DOHH2 (cell line): ENCODE measurements around the gene PLEKHN1.

Experiments used
- H3F3A ChIP-seq: fragments of 200-600 bp; sonication (generic), shearing (Covaris generic); 2 replicates; pipeline ENCODE4 v1.6.0; 2016; ENCODE audit warnings: antibody characterized with exemption, mild to moderate bottlenecking; ENCODE audit not compliant: control insufficient read depth, insufficient read depth
- H3K27ac ChIP-seq: fragments of 200-600 bp; sonication (generic); 2 replicates; pipeline ENCODE4 v1.5.1; 2014; ENCODE audit warnings: low read depth, mild to moderate bottlenecking, low read length, moderate library complexity
- H3K27me3 ChIP-seq: fragments of 200-600 bp; sonication (generic); 2 replicates; pipeline ENCODE4 v1.6.1; 2014; ENCODE audit warnings: mild to moderate bottlenecking, low read length, mixed read lengths; ENCODE audit not compliant: control insufficient read depth
- H3K36me3 ChIP-seq: fragments of 200-600 bp; sonication (generic); 2 replicates; pipeline ENCODE4 v1.6.1; 2014; ENCODE audit warnings: mild to moderate bottlenecking, low read length, moderate library complexity, mixed read lengths; ENCODE audit not compliant: control insufficient read depth
- H3K4me1 ChIP-seq: fragments of 200-600 bp; sonication (generic); 2 replicates; pipeline ENCODE4 v1.6.1; 2014; ENCODE audit warnings: mild to moderate bottlenecking, low read length, mixed read lengths; ENCODE audit not compliant: control insufficient read depth
- H3K4me2 ChIP-seq: fragments of 200-600 bp; sonication (generic); 2 replicates; pipeline ENCODE4 v1.6.0; 2014; ENCODE audit warnings: mild to moderate bottlenecking, low read length, moderate library complexity
- H3K4me3 ChIP-seq: fragments of 200-600 bp; sonication (generic); 2 replicates; pipeline ENCODE4 v1.5.1; 2014; ENCODE audit warnings: mild to moderate bottlenecking, low read length, mixed read lengths
- H3K79me2 ChIP-seq: fragments of 200-600 bp; sonication (generic); 2 replicates; pipeline ENCODE4 v1.6.1; 2014; ENCODE audit warnings: mild to moderate bottlenecking, low read length, mixed read lengths; ENCODE audit not compliant: control insufficient read depth
- H3K9me2 ChIP-seq: fragments of 200-600 bp; sonication (generic); replicated peaks from 2 replicates; pipeline ENCODE4 v1.6.1; 2014; ENCODE audit warnings: mild to moderate bottlenecking, low read length, mixed read lengths; ENCODE audit not compliant: control insufficient read depth
- H3K9me3 ChIP-seq: fragments of 200-600 bp; sonication (generic); 2 replicates; pipeline ENCODE4 v1.6.1; 2014; ENCODE audit warnings: antibody characterized with exemption, low read length, mixed read lengths; ENCODE audit not compliant: control insufficient read depth, insufficient read depth
- H4K20me1 ChIP-seq: fragments of 200-600 bp; sonication (generic); 2 replicates; pipeline ENCODE4 v1.6.0; 2014; ENCODE audit warnings: low read depth, mild to moderate bottlenecking, antibody characterized with exemption, low read length, moderate library complexity; ENCODE audit not compliant: control insufficient read depth, insufficient read depth
- EZH2phosphoT487 ChIP-seq: fragments of 200-600 bp; sonication (generic); IDR thresholded peaks from 2 replicates; pipeline ENCODE4 v1.6.1; 2017; ENCODE audit warnings: borderline replicate concordance, mild to moderate bottlenecking, antibody characterized with exemption, low read length, moderate library complexity, mixed read lengths
- TF ChIP-seq, protein P1 (sequence below): fragments of 200-600 bp; sonication (generic); IDR thresholded peaks from one replicate; pipeline ENCODE4 v1.5.1; 2014; ENCODE audit warnings: antibody characterized with exemption, mild to moderate bottlenecking, low read depth, low read length; ENCODE audit not compliant: poor library complexity, severe bottlenecking

The PLEKHN1 gene

DNA sequence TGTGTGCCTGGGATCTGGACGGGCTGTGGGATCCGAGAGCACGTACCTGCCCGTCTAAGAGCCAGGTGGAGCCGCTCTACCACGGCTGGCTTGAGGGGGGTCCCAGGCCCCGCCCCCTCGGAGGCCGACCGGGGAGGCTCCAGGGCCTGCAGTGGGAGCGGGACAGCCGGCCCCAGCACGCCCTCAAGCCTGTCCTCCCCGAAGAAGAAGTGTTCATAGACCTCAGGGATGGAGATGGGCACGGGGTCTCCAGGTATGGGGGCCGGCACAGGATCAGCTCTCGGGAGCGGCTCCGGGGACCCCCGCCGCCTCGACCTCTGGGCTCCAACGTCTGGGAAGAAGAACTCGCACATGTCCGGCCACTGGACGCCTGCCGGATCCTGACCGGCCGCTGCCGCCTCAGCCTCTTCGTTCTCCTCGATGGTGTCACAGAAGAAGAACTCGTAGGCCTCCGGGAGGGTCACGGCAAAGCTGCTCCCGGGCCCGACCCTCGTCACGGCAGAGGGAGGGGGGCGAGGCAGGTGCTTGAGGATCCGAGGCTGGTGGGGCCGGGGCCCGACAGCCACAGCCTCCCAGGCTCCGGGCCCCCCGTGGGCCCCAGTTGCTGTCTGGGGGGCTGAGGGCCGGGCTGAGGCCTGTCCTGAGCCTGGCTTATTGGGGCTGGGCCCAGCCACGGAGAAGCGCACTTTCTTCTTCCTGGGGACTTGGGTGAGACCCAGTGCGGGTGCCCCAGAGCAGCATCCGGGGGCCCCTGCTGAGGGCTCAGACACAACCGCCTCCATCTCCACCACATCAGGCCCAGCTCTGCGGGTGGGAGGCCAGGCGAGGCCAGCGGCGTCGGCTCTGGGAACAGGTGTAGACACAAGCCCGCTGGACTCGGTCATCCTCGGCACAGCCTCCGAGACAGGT, 12.8 kb downstream of the PLEKHN1 start:
- no peaks in the 10 kb centered on the region for H3K9me2 ChIP-seq
- H3K27ac ChIP-seq: no peak overlapping the region
- TF ChIP-seq, protein P1, sequence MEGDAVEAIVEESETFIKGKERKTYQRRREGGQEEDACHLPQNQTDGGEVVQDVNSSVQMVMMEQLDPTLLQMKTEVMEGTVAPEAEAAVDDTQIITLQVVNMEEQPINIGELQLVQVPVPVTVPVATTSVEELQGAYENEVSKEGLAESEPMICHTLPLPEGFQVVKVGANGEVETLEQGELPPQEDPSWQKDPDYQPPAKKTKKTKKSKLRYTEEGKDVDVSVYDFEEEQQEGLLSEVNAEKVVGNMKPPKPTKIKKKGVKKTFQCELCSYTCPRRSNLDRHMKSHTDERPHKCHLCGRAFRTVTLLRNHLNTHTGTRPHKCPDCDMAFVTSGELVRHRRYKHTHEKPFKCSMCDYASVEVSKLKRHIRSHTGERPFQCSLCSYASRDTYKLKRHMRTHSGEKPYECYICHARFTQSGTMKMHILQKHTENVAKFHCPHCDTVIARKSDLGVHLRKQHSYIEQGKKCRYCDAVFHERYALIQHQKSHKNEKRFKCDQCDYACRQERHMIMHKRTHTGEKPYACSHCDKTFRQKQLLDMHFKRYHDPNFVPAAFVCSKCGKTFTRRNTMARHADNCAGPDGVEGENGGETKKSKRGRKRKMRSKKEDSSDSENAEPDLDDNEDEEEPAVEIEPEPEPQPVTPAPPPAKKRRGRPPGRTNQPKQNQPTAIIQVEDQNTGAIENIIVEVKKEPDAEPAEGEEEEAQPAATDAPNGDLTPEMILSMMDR: no peak
- no peak for TF ChIP-seq EZH2phosphoT487
- H3K27me3 ChIP-seq: no peaks in the 10 kb centered on the region
- H4K20me1 ChIP-seq: no peaks in the 10 kb centered on the region
- H3K4me2 ChIP-seq: no peak overlapping the region
- H3K9me3 ChIP-seq: no peaks in the 10 kb centered on the region
- no peaks in the 10 kb centered on the region for H3F3A ChIP-seq
- peaks cover 3% of the 10 kb centered on the region; the same call in 1 of the 2 replicates for H3K4me1 ChIP-seq
- no peaks in the 10 kb centered on the region for H3K79me2 ChIP-seq
- no peaks in the 10 kb centered on the region for H3K36me3 ChIP-seq
- H3K4me3 ChIP-seq: no peak overlapping the region

- no peak overlapping the region for H3K4me2 ChIP-seq
- TF ChIP-seq EZH2phosphoT487: no peak
- TF ChIP-seq, protein P1: no peak
- H3K4me3 ChIP-seq: no peak overlapping the region
These were observed 13.4 kb downstream of the PLEKHN1 start for GRCh38 chr1:979744-980072.

DNA sequence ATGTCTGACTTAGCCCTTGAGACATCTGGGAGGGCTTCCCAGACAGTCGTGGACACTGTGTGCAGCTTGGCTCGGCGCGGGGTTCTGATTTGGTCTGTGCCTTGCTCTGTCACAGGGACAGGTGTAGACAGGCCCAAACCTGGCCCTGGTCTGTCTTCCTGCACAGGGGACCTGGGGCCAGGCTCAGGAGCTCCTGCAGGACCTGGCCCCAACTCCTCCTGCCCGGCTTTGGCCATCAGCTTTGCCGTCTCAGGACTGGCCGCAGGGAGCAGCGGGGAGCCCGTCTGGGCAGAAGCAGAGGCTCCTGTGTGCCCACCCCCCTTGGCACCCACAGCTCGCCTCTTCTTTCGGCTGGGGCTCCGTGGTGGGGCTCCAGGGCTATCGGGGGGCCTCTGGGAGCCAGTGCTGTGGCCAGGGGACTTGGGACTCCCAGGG, 13.9 kb downstream of the PLEKHN1 start:
- Histone ChIP-seq H3K79me2 (no peaks in the 10 kb centered on the region), H3K9me2 (no peaks in the 10 kb centered on the region), H3F3A (no peaks in the 10 kb centered on the region), H4K20me1 (no peaks in the 10 kb centered on the region), H3K36me3 (no peaks in the 10 kb centered on the region), H3K4me2 (no peak overlapping the region), H3K4me3 (no peak overlapping the region), H3K4me1 (peaks cover 3% of the 10 kb centered on the region; the same call in 1 of the 2 replicates), H3K27me3 (peaks cover under 1% of the 10 kb centered on the region), H3K27ac (no peak overlapping the region), H3K9me3 (no peaks in the 10 kb centered on the region)
- TF ChIP-seq, protein P1: no peak
- TF ChIP-seq EZH2phosphoT487: no peak

More at GRCh38 chr1:979744-980072, 13.4 kb downstream of the PLEKHN1 start:
- Histone ChIP-seq H3K9me3 (no peaks in the 10 kb centered on the region), H3K79me2 (no peaks in the 10 kb centered on the region), H3K4me1 (peaks cover 3% of the 10 kb centered on the region; the same call in 1 of the 2 replicates), H3F3A (no peaks in the 10 kb centered on the region), H3K27me3 (no peaks in the 10 kb centered on the region), H3K27ac (no peak overlapping the region), H4K20me1 (no peaks in the 10 kb centered on the region), H3K36me3 (no peaks in the 10 kb centered on the region), H3K9me2 (no peaks in the 10 kb centered on the region)
